Measurements from ENCODE around the gene GNG12. TPM values are rescaled to one million over a fixed set of nuclear protein-coding genes. Genes with fewer than 3 reads are reported as not detected.

GNG12 gene
- 0.39 TPM for total RNA-seq (2013)
- polyA plus RNA-seq (under 1 TPM in 1 of 3 donors, not detected in 2; 0.03 TPM), polyA minus RNA-seq (not detected in 2 replicates), total RNA-seq (0.07 to 1.8 (median 0.33) reads per million in 11 experiments)

DNA sequence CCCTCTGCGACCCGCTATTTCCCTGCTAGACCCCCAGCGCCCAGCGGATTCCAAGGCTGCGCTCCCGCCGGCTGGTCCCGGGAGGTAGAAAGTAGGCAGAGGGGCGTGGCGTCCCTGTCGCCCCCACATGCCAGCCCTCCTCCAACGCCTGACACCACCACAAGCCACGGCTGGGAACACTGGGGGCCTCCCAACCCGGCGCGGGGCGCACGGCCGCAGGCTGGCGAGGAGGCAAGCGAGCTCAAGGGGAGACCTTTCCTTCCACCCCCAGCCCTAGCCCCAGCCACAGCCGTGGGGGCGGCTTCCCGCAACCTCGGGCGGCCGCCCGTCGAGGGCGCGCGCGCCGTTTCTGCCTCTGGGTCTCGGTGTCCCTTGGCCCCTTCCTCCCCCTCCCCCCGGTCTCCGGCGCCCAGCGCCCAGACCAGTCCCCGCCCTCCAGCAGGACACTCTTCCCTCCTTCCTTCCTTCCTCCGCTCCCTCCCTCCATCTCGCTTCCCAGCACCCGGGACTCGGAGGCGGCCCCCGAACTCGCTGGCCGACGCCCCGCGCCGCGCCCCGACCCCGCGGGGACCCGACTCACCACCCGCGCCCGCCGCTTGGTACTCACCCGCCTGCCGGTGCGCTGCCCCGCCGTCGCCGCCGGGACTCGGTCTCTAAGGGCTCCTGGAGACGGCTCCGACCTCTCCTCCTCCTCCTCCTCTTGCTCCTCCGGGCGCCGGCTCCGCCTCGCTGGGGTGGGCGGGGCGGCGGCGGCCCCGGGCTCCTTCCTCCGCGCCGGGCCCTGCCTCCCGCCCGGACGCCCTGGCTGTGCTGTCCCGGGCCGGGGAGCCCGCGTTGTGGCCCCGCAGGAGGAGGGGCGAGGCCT, at the start of gene GNG12:
Gene GNG12 (minus strand): TSS at position 731 of the 865 bp plus-strand sequence. CDS start 125,781 bp downstream, outside the sequence.
- no peaks in the 10 kb centered on the region for H3K36me3 ChIP-seq (replicated peaks in 1 of 2; ENCODE audit: control insufficient read depth in 1 of 2, insufficient read depth in 2 of 2, low read length in 2 of 2)
- H3K27ac ChIP-seq (ENCODE audit: low read depth in 1 of 2, low read length in 2 of 2): no peak within 1 kb of the TSS
- DNase-seq: no peak
- no peak for TF ChIP-seq CTCF (IDR thresholded peaks at IDR 0.05)
- peak within 1 kb of the TSS; percentile 79 for H2AFZ ChIP-seq (ENCODE audit: insufficient read depth, low read depth, low read length, poor library complexity, severe bottlenecking)
- H3K4me1 ChIP-seq (ENCODE audit: control insufficient read depth in 1 of 2, insufficient read depth in 2 of 2, low read length in 2 of 2): peaks cover 15 to 20% of the 10 kb centered on the region in 2 donors
- H3K9ac ChIP-seq (ENCODE audit: insufficient read depth, low read length, poor library complexity, severe bottlenecking): peak within 1 kb of the TSS; percentile 25
- H3K79me2 ChIP-seq (ENCODE audit: insufficient read depth, low read length): no peaks in the 10 kb centered on the region
- Mint-ChIP-seq H3K4me3 (peak within 1 kb of the TSS; percentile 77 to 95), H3K36me3 (no peaks in the 10 kb centered on the region), H3K4me1 (peaks cover 14% of the 10 kb centered on the region), H3K27ac (no peak within 1 kb of the TSS), H3K9me3 (peaks cover 0 to 12% (median 7%) of the 10 kb centered on the region in 7 donors), H3K27me3 (ENCODE audit: low read depth in 3 of 3) (peaks cover 62 to 75% (median 72%) of the 10 kb centered on the region in 3 donors)
- peak within 1 kb of the TSS; percentile 11 to 71 (median 14) for H3K4me3 ChIP-seq (replicated peaks in 1 of 3; ENCODE audit: low read depth in 2 of 3, low read length in 3 of 3)
- peak within 1 kb of the TSS; percentile 78 for H3K4me2 ChIP-seq (replicated peaks; ENCODE audit: extremely low read depth, low read length, poor library complexity, severe bottlenecking)
- no peaks in the 10 kb centered on the region for H4K20me1 ChIP-seq (ENCODE audit: insufficient read depth, low read length)
- H3K9me3 ChIP-seq (replicated peaks in 1 of 2; ENCODE audit: control insufficient read depth in 1 of 2, insufficient read depth in 1 of 2, low read length in 2 of 2): peaks cover 0 to 3% of the 10 kb centered on the region in 2 donors
- intact Hi-C loops (cut with micrococcal nuclease): no loop called here
- under 1% methylated on average over 93 of the region's 94 CpGs for WGBS (ENCODE audit: insufficient coverage)
- H3K27me3 ChIP-seq (ENCODE audit: control insufficient read depth in 2 of 2, insufficient read depth in 2 of 2, low read length in 2 of 2): peaks cover 66 to 82% of the 10 kb centered on the region in 2 donors

DNA sequence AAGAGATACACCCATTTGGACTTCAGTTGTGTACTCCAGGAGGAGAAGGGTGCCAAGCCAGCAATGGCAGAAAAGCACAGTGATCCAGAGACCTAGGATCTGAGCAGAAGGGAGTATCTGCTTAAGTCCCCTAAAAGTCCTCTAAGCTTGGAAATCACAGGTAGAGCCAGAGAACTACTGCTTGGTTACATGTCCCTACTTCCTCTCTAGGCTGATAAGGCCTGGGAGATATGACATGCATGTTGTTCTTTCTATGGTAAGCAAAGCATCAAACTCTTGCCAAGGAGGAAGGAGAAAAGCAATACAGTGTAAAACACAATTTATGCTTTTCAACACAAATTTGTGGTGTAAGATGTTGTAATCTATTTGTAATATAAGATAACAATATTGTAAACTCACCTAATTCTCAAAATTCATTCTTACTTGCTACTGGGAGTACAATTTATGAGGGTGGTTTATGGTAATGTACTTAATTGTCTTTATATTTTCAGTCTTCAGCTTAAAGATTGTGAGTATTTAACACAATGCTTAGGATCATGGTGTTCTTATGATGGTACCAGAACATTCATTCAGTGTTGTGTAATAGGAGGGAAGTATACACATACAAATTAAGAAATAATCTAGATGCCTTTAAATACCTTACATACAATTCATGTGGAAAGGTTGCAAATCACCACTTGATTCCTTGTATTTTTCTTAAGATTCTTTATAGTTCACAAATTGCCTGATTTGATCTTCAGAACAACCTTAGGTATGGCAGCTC, 49.1 kb upstream of the GNG12 start:
- no peak overlapping the region for H3K4me3 Mint-ChIP-seq
- Histone ChIP-seq H4K20me1 (ENCODE audit: insufficient read depth, low read length) (no peaks in the 10 kb centered on the region), H2AFZ (ENCODE audit: insufficient read depth, low read depth, low read length, poor library complexity, severe bottlenecking) (no peak overlapping the region), H3K4me1 (ENCODE audit: control insufficient read depth in 1 of 2, insufficient read depth in 2 of 2, low read length in 2 of 2) (peaks cover 0 to 12% of the 10 kb centered on the region in 2 donors), H3K27ac (ENCODE audit: low read depth in 1 of 2, low read length in 2 of 2) (no peak overlapping the region), H3K36me3 (replicated peaks in 1 of 2; ENCODE audit: control insufficient read depth in 1 of 2, insufficient read depth in 2 of 2, low read length in 2 of 2) (no peaks in the 10 kb centered on the region), H3K4me2 (replicated peaks; ENCODE audit: extremely low read depth, low read length, poor library complexity, severe bottlenecking) (no peak overlapping the region), H3K79me2 (ENCODE audit: insufficient read depth, low read length) (no peaks in the 10 kb centered on the region), H3K9ac (ENCODE audit: insufficient read depth, low read length, poor library complexity, severe bottlenecking) (no peak overlapping the region), H3K9me3 (replicated peaks in 1 of 2; ENCODE audit: control insufficient read depth in 1 of 2, insufficient read depth in 1 of 2, low read length in 2 of 2) (no peaks in the 10 kb centered on the region), H3K27me3 (ENCODE audit: control insufficient read depth in 2 of 2, insufficient read depth in 2 of 2, low read length in 2 of 2) (no peaks in the 10 kb centered on the region), H3K4me3 (replicated peaks in 1 of 3; ENCODE audit: low read depth in 2 of 3, low read length in 3 of 3) (no peak overlapping the region)
- H3K4me1 Mint-ChIP-seq: peaks cover 9% of the 10 kb centered on the region
- peaks cover 0 to 16% (median 6%) of the 10 kb centered on the region in 7 donors for H3K9me3 Mint-ChIP-seq
- no peak overlapping the region for H3K27ac Mint-ChIP-seq
- intact Hi-C loops (cut with micrococcal nuclease): no loop called here
- H3K36me3 Mint-ChIP-seq: peaks cover 0 to 2% of the 10 kb centered on the region in 2 donors
- TF ChIP-seq CTCF (IDR thresholded peaks at IDR 0.05): no peak
- no peak for DNase-seq
- H3K27me3 Mint-ChIP-seq (ENCODE audit: low read depth in 3 of 3): peaks cover 0 to 1% (median 0%) of the 10 kb centered on the region in 3 donors

Data from CD14-positive monocyte (primary cell).